AG09309 (cell line): ENCODE data around the gene KMT2E.

Experiments used
- DNase-seq: peaks from one replicate; pipeline ENCODE4 v3.0.0-alpha.2; 2010; ENCODE audit warnings: low read depth
- H3K4me3 ChIP-seq: 2 replicates; pipeline ENCODE4 v1.5.1; 2011; ENCODE audit warnings: mild to moderate bottlenecking, low read depth, low read length, moderate library complexity; ENCODE audit not compliant: control insufficient read depth
- TF ChIP-seq, protein P1 (sequence below): IDR thresholded peaks from 2 replicates; pipeline ENCODE4 v1.5.1; 2011; ENCODE audit warnings: mild to moderate bottlenecking, low read depth, low read length, inconsistent platforms; ENCODE audit not compliant: insufficient read depth, control insufficient read depth; ENCODE audit errors: missing control alignments

KMT2E gene

DNA sequence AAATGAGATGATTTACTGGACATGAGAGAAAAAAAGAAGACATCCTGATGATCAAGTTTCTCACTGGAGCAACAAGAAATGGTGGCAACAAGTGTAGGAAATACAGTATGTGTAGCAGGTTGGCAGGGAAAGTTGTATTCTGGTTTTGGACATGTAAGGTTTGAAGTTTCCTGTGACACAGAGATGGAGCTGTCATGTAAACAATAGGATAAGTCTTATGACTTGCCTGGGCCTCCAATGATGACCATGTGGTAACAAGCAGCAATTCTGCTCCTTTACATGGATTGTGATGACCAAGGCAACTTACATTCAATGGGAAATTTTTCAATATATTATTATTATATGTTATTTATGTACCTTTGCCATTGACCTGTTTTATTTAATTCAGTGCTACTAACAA lies 125.4 kb downstream of the KMT2E start:
- H3K4me3 ChIP-seq, result no peak overlapping the region
- no peak for DNase-seq
- TF ChIP-seq, protein P1, sequence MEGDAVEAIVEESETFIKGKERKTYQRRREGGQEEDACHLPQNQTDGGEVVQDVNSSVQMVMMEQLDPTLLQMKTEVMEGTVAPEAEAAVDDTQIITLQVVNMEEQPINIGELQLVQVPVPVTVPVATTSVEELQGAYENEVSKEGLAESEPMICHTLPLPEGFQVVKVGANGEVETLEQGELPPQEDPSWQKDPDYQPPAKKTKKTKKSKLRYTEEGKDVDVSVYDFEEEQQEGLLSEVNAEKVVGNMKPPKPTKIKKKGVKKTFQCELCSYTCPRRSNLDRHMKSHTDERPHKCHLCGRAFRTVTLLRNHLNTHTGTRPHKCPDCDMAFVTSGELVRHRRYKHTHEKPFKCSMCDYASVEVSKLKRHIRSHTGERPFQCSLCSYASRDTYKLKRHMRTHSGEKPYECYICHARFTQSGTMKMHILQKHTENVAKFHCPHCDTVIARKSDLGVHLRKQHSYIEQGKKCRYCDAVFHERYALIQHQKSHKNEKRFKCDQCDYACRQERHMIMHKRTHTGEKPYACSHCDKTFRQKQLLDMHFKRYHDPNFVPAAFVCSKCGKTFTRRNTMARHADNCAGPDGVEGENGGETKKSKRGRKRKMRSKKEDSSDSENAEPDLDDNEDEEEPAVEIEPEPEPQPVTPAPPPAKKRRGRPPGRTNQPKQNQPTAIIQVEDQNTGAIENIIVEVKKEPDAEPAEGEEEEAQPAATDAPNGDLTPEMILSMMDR, result no peak

- no peak overlapping the region for H3K4me3 ChIP-seq
- TF ChIP-seq, protein P1, result peak; percentile 47
- DNase-seq, result peak; percentile 3
Measured at GRCh38 chr7:105141068-105141467, 127.1 kb downstream of the KMT2E start.

DNA sequence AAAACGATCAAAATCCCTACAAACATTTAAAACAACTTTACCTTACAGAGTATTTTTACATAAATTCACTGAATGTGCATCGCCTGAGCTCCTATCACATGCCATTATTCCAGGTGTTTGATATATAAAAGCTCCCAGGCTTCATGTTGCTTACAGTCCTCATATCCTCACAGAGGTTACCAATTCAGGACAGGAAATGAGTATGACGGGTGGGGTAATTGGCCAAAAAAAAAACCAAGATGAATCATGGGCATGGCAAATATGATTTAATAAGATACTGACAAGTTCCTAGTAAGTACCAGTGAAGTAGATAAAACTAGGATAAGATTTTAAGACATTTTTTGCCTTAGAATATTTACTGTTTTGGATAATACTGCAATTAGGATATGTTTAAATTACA lies 135.8 kb downstream of the KMT2E start:
- DNase-seq, result peak; percentile 24
- H3K4me3 ChIP-seq, result no peak overlapping the region
- TF ChIP-seq, protein P1, result no peak

DNA sequence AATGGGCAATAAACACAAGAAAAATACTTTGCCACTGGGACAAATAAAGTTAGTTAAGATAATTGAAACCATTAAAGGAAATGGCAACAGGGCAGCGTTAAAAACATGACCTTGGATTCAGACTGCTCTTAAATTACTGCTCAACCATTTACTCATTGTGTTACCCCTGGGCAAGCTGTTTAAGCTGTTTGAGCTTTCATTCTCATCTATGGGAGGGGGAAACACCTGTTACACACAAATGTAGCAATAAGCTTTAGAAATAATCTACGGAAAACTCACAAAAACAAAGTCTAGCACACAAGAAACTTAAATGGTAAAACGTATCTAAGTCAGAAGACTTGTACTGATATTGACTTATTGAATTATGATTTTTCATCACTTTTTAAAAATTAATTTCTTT lies 137.1 kb downstream of the KMT2E start:
- no peak for DNase-seq
- no peak overlapping the region for H3K4me3 ChIP-seq
- TF ChIP-seq, protein P1, result no peak

DNA sequence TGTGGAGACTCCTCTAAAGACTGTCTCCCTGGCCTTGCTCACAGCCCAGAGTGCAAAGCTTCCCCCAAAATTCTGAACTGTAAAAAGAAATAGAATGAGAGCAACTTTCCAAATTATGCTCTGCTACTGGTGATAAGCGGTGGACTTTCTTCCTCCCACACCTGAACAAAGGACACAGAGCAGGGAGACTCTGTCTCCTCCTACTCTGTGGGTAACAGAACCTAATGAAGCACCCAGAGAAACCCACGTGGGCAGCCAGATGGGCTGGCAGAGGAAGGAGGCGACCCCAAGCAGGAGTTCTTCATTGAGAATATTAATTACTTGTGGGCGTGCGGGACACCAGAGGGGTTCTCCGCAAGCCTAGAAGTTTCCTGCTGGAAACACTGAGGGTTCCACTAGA lies 139.5 kb downstream of the KMT2E start:
- no peak for DNase-seq
- H3K4me3 ChIP-seq, result no peak overlapping the region
- TF ChIP-seq, protein P1, result no peak

- TF ChIP-seq, protein P1, result no peak
- no peak overlapping the region for H3K4me3 ChIP-seq
- no peak for DNase-seq
Measured at GRCh38 chr7:105154084-105154483, 140.1 kb downstream of the KMT2E start.

- DNase-seq, result peak; percentile 28
- TF ChIP-seq, protein P1, result no peak
- no peak overlapping the region for H3K4me3 ChIP-seq
Measured at GRCh38 chr7:105156731-105157130, 142.7 kb downstream of the KMT2E start.
